HL-60 (cell line): ENCODE results near the gene MEPE.

Experiments
- GABPA ChIP-seq: IDR thresholded peaks from 2 replicates; pipeline ENCODE4 v1.6.1; 2012; ENCODE audit warnings: low read depth
- POLR2AphosphoS5 ChIP-seq: IDR thresholded peaks from 2 replicates; pipeline ENCODE4 v1.6.1; 2012; ENCODE audit warnings: low read depth
- TF ChIP-seq, protein P1 (sequence below): IDR thresholded peaks from one replicate; pipeline ENCODE4 v1.5.1; 2011; ENCODE audit warnings: low read length, control low read depth, inconsistent platforms; ENCODE audit not compliant: insufficient read depth

DNA sequence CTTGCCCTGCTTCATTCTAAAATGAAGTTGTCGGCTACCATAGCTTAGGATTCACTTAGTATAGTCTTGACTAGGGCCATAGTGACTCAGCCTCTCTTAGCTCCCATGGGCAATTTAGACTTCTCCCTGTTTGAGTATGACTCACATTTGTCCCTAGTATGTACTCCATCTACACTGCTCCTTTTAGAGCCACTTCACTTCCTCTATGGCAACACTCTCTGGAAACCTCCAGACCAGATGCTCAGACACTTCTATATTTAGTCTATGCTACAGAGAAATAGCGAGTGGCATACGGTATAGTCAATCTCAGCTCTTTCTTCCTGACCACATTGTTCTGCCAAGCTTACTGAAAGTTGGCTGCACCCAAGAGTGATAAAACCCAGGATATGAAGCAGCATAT lies 11.2 kb downstream of the MEPE start:
- TF ChIP-seq GABPA (no peak), POLR2AphosphoS5 (no peak)
- TF ChIP-seq, protein P1, sequence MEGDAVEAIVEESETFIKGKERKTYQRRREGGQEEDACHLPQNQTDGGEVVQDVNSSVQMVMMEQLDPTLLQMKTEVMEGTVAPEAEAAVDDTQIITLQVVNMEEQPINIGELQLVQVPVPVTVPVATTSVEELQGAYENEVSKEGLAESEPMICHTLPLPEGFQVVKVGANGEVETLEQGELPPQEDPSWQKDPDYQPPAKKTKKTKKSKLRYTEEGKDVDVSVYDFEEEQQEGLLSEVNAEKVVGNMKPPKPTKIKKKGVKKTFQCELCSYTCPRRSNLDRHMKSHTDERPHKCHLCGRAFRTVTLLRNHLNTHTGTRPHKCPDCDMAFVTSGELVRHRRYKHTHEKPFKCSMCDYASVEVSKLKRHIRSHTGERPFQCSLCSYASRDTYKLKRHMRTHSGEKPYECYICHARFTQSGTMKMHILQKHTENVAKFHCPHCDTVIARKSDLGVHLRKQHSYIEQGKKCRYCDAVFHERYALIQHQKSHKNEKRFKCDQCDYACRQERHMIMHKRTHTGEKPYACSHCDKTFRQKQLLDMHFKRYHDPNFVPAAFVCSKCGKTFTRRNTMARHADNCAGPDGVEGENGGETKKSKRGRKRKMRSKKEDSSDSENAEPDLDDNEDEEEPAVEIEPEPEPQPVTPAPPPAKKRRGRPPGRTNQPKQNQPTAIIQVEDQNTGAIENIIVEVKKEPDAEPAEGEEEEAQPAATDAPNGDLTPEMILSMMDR: no peak
